ENCODE results near the gene LRBA. TPM values are rescaled to one million over a fixed set of nuclear protein-coding genes. Genes with fewer than 3 reads are reported as not detected.

Gene LRBA
- total RNA-seq, 4 donors from 2014 or later, result 28.3 to 38.2 (median 32.1) TPM

- no peak for TF ChIP-seq CTCF (IDR thresholded peaks at IDR 0.05; ENCODE audit: low read depth)
Measured at GRCh38 chr4:150570862-150571261, 444.2 kb downstream of the LRBA start.

GRCh38 chr4:150569998-150570535, 445.0 kb downstream of the LRBA start:
- no peak for TF ChIP-seq CTCF (IDR thresholded peaks at IDR 0.05; ENCODE audit: low read depth)

- no peak for TF ChIP-seq CTCF (IDR thresholded peaks at IDR 0.05; ENCODE audit: low read depth)
Measured at GRCh38 chr4:150569384-150569987, 445.6 kb downstream of the LRBA start.

GRCh38 chr4:150567070-150567469, 448.0 kb downstream of the LRBA start:
- TF ChIP-seq CTCF (IDR thresholded peaks at IDR 0.05; ENCODE audit: low read depth), result no peak

- no peak for TF ChIP-seq CTCF (IDR thresholded peaks at IDR 0.05; ENCODE audit: low read depth)
Measured at GRCh38 chr4:150562751-150563150, 452.3 kb downstream of the LRBA start.

- no peak for TF ChIP-seq CTCF (IDR thresholded peaks at IDR 0.05; ENCODE audit: low read depth)
Measured at GRCh38 chr4:150562250-150562649, 452.8 kb downstream of the LRBA start.

GRCh38 chr4:150561143-150561737, 453.8 kb downstream of the LRBA start:
- no peak for TF ChIP-seq CTCF (IDR thresholded peaks at IDR 0.05; ENCODE audit: low read depth)
